ENCODE measurements around the gene FBXW11.
"Not testable (repeated sequence)": the region's sequence is repeated elsewhere in the genome, so short reads cannot be mapped to it uniquely, and the experiment has no call there.

FBXW11 gene

GRCh38 chr5:172043865-172044264, 37.4 kb upstream of the FBXW11 start:
- DNase-seq (ENCODE audit: extremely low read depth, low read depth), result no peak
- no peak for TF ChIP-seq CTCF (IDR thresholded peaks at IDR 0.05; ENCODE audit: low read depth, low read length)

GRCh38 chr5:172042183-172042582, 35.7 kb upstream of the FBXW11 start:
- DNase-seq (ENCODE audit: extremely low read depth, low read depth), result no peak
- TF ChIP-seq CTCF (IDR thresholded peaks at IDR 0.05; ENCODE audit: low read depth, low read length), result no peak

- no peak for TF ChIP-seq CTCF (IDR thresholded peaks at IDR 0.05; ENCODE audit: low read depth, low read length)
- no peak for DNase-seq (ENCODE audit: extremely low read depth, low read depth)
Measured at GRCh38 chr5:172038167-172038566, 31.7 kb upstream of the FBXW11 start.

- no peak for DNase-seq (ENCODE audit: extremely low read depth, low read depth)
- TF ChIP-seq CTCF (IDR thresholded peaks at IDR 0.05; ENCODE audit: low read depth, low read length), result no peak
Measured at GRCh38 chr5:172035049-172035448, 28.6 kb upstream of the FBXW11 start.

- DNase-seq (ENCODE audit: extremely low read depth, low read depth), result no peak
- no peak for TF ChIP-seq CTCF (IDR thresholded peaks at IDR 0.05; ENCODE audit: low read depth, low read length)
Measured at GRCh38 chr5:172031894-172032461, 25.5 kb upstream of the FBXW11 start.

GRCh38 chr5:172029876-172030275, 23.4 kb upstream of the FBXW11 start:
- TF ChIP-seq CTCF (IDR thresholded peaks at IDR 0.05; ENCODE audit: low read depth, low read length), result no peak
- DNase-seq (ENCODE audit: extremely low read depth, low read depth), result no peak

GRCh38 chr5:172028167-172028566, 21.7 kb upstream of the FBXW11 start:
- no peak for DNase-seq (ENCODE audit: extremely low read depth, low read depth)
- no peak for TF ChIP-seq CTCF (IDR thresholded peaks at IDR 0.05; ENCODE audit: low read depth, low read length)

GRCh38 chr5:172020110-172020786, 13.8 kb upstream of the FBXW11 start:
- DNase-seq (ENCODE audit: extremely low read depth, low read depth), result not testable (repeated sequence)
